DND-41 (cell line): Measurements from ENCODE around the gene CST9L.

ENCODE experiments used
- CTCF ChIP-seq: IDR thresholded peaks from 2 replicates; pipeline ENCODE4 v1.5.1; 2012; ENCODE audit warnings: borderline replicate concordance, low read length, moderate library complexity, mild to moderate bottlenecking; ENCODE audit not compliant: poor library complexity, severe bottlenecking; ENCODE audit errors: extremely low read depth
- EZH2 ChIP-seq: IDR thresholded peaks from 3 replicates; pipeline ENCODE4 v1.6.1; 2012; ENCODE audit warnings: borderline replicate concordance, low read depth, mild to moderate bottlenecking, moderate library complexity, low read length, inconsistent platforms; ENCODE audit not compliant: severe bottlenecking

- TF ChIP-seq CTCF: no peak
- TF ChIP-seq EZH2: no peak
Measured at GRCh38 chr20:23586735-23587525, 18.6 kb upstream of the CST9L start.
